RPMI7951 (cell line): ENCODE measurements around the gene NT5M. TPM values are rescaled to one million over a fixed set of nuclear protein-coding genes. Genes with fewer than 3 reads are reported as not detected.
"Not testable (repeated sequence)": the region's sequence is repeated elsewhere in the genome, so short reads cannot be mapped to it uniquely, and the experiment has no call there.

ENCODE experiments used
- DNase-seq: peaks from one replicate; pipeline ENCODE4 v3.0.0-alpha.2; 2012; ENCODE audit warnings: low read depth
- total RNA-seq: library from RNA; depleted of rRNA; stranded (reverse); fragments of >200 nt; shearing (Covaris generic); gene quantifications from 2 replicates; pipeline ENCODE4 v1.2.3, GENCODE V29; 2014; rRNA removed

Gene NT5M
- 2.4 and 4.0 TPM in 2 replicates for total RNA-seq

DNA sequence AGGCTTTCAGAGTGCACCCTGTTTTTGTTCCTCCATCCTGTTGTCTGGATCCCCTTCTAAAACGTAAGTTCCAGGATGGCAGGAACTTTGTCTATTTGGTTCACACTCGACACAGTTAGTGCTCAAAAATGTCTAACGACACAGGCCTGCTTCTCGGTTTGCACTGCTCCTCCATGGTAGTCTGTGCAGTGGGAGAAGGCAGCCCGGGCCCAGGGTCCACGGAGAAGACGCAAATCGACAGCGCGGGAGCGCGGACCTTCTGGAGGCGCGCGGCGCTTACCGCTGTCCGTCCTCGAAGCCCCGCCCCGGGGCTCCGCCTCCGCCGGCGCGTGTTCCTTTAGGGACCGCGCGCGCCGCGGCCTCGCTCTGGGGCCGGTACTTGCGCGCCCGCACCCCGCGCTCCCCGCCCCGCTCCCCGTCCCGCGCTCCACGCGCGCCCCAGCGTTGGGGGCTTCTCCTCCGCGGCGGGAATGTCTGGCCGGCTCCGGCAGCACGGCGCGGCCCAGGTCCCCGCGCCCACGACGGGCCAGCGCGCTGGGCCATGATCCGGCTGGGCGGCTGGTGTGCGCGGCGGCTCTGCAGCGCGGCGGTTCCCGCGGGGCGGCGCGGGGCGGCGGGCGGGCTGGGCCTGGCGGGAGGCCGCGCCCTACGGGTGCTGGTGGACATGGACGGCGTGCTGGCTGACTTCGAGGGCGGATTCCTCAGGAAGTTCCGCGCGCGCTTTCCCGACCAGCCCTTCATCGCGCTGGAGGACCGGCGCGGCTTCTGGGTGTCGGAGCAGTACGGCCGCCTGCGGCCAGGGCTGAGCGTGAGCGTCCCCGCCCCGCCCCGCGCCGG lies at the start of gene NT5M:
TSS of gene NT5M (plus strand) at position 364 of the 837 bp plus-strand sequence. CDS start at position 542, 178 bp downstream.
- DNase-seq, result peak; percentile 67

DNA sequence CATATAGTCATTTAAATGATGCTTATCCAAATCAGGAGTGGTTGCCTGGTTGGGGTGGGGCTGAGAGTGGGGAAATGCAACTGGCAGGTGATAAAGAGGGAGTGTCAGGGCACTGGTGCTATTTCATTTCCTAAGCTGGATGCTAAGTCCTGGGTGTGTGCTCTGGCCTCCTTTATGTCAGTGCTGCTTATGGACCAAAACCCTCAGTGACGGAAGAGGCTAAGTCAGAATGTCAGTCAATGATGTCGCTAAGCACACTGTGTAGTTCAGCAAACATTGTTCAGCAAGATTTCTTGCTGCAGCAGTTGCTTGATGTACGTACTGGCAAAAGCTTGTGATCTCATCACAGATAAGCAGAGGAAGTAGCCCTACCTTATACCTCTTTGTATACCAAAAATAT lies 49.8 kb upstream of the NT5M start:
- DNase-seq, result no peak

DNA sequence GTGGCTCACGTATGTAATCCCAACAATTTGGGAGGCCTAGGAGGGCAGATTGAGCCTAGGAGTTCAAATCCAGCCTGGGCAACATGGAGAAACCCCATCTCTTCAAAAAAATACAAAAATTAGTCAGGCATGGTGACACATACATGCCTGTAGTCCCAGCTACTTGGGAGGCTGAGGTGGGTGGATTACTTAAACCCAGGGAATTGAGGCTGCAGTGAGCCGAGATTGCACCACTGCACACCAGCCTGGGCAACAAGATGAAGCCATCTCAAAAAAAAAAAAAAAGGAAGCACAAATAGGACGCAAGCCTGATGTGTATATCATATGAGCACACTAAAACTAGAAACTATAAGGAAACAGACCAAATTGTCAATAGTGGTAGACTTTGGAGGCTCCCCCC lies 49.1 kb upstream of the NT5M start:
- DNase-seq, result no peak

DNA sequence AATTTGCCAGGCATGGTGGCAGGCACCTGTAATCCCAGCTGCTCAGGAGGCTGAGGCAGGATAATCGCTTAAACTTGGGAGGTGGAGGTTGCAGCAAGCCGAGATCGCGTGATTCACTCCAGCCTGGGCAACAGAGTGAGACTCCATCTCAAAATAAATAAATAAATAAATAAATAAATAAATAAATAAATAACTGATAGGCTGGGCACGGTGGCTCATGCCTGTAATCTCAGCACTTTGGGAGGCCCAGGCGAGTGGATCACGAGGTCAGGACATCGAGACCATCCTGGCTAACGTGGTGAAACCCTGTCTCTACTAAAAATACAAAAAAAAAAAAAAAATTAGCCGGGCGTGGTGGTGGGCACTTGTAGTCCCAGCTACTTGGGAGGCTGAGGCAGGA lies 47.5 kb upstream of the NT5M start:
- DNase-seq, result not testable (repeated sequence)

DNA sequence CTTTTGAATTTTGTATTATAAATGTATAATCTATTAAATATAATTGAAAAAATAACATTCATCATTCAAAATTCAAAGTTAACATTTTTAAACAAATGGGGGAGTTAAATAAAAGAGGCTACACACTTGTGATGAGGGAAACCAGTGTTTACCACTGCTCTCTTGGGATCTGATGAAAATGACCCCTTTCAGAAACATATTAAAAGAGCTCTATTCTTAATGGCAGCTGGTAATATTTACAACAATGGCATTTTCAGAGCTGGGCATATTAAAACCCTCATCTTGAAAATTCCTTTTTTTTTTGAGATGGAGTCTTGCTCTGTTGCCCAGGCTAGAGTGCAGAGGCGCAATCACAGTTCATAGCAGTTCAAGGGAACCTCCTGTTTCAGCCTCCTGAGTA lies 46.9 kb upstream of the NT5M start:
- no peak for DNase-seq

DNA sequence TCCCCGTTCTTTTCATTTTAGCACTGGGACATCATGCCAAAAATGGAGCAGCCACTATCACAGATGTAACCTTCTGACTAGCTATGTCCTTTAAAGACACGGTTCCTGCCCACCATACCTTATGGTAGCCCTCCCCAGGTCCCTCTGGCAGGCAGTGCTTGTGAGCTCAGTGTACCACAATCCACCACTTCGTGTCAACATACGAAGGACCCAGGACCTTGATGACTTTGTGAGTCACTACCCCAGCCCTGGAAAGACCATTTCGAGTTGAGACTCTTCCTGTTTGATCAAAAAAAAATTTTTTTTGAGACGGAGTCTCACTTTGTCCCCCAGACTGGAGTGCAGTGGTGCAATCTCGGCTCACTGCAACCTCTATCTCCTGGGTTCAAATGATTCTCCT lies 45.2 kb upstream of the NT5M start:
- no peak for DNase-seq

DNA sequence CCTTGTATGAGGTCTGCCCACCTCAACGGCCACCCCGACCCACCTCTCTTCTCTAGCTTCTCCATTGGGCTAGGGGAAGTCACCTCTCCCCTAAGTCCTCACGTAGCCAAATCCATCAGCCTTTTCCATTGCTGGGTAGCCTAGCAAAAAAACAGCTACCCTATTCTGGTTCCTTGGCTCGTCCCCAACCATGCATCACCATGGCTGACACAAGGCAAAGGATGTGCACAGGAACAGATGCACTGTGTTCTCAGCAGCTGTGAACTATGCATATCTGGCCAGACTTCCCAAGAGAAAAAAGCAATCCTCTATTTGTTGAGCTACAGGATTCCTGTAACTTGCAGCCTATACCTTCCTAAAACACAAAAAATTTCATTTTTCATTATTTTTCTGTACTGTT lies 44.2 kb upstream of the NT5M start:
- no peak for DNase-seq

DNA sequence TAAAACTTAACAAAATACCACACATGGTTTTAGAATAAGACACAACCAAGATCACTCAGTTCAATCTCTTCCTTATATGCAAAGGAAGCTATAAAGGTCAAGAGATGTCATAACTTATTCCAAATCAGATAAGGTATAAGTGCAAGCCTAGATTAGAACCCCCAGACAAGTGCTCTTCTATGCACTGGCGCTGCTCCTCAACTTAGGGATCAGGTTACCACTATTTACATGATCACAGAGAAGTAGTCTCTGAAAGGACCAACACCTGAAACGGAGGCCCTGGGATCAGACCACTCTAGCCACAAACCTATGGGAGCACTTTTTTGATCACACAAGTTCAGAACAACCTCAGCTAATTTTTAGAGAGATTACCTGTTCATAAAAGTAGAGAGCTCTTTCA lies 38.7 kb upstream of the NT5M start:
- no peak for DNase-seq

DNA sequence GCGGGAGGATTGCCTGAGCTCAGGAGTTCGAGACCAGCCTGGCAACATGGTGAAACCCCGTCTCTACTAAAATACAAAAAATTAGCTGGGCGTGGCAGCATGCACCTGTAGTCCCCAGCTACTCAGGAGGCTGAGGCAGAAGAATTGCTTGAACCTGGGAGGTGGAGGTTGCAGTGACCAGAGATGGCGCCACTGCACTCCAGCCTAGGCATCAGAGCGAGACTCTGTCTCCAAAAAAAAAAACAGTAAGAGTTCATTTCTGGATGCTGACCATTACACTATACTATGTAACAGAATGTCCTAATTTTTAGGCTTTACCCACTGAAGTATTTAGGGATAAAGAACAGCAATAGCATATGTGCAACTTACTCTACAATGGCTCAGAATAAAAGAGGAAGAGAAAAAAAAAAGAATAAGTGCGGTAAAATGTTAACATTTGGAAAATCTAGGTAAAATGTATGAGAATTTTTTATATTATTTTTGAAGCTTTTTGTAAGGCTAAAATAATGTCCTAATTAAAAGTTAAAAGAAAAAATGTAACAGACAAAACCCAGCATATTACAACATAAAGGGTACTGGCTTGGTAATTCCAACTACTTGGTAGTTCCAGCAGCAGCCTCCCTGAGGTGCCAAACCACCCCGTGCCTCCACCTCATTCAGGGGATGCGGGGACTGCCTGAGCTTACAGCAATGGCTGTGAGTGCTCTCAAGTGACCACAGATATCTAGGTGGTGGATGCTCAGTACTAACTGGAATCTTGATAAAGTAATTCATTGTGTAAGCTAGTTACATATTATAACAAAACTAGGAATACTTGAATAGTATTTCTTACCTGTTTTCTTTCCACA lies 33.0 kb upstream of the NT5M start:
- DNase-seq, result no peak

DNA sequence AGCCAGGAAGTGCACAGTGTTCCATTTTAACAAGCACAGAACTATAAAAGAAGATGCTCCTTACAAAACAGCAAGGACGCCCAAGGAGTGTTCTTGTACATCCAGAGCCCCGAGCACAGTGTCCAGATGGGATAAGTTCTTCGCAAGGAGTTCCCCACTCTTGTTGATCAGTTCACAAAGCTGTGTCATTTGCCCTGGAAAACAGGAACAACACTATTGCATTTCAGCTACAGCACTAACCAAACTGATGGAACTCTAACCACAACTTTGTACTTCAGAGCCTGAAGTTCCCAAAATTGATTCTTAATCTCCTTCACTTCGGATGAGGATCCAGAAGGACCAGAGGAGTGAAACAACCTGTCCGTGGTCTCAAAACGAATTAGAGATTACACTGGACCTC lies 27.2 kb upstream of the NT5M start:
- no peak for DNase-seq

DNA sequence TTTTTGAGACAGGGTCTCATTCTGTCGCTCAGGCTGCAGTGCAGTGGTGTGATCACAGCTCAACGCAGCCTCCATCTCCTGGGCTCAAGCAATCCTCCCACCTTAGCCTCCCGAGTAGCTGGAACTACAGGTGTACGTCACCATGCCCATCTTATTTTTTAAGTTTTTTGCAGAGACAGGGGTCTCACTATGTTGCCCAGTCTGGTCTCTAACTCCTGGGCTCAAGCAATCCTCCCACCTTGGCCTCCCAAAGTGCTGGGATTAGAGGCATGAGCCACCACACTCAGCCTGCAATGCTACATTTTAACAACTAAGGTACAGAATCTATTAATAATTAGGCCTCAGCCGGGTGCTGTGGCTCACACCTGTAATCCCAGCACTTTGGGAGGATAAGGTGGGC lies 25.7 kb upstream of the NT5M start:
- not testable (repeated sequence) for DNase-seq

DNA sequence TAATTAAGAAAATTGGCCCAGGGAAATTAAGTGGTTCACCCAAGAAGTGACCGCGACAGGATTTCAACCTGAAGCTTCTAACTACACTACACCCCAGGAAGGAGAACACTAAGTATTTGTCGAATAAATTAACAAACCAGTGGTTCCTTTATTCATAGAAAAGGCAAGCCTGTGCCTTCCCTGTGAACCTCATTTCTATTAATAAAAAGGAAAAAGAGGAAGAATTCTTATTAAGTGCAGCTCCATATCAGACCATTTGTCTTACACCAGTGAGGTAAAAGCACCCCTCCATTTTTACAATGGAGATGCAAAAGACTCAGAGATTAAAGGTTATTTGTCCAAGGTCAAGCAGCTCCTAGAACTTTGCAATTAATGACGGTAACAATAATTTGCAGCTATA lies 23.9 kb upstream of the NT5M start:
- no peak for DNase-seq

DNA sequence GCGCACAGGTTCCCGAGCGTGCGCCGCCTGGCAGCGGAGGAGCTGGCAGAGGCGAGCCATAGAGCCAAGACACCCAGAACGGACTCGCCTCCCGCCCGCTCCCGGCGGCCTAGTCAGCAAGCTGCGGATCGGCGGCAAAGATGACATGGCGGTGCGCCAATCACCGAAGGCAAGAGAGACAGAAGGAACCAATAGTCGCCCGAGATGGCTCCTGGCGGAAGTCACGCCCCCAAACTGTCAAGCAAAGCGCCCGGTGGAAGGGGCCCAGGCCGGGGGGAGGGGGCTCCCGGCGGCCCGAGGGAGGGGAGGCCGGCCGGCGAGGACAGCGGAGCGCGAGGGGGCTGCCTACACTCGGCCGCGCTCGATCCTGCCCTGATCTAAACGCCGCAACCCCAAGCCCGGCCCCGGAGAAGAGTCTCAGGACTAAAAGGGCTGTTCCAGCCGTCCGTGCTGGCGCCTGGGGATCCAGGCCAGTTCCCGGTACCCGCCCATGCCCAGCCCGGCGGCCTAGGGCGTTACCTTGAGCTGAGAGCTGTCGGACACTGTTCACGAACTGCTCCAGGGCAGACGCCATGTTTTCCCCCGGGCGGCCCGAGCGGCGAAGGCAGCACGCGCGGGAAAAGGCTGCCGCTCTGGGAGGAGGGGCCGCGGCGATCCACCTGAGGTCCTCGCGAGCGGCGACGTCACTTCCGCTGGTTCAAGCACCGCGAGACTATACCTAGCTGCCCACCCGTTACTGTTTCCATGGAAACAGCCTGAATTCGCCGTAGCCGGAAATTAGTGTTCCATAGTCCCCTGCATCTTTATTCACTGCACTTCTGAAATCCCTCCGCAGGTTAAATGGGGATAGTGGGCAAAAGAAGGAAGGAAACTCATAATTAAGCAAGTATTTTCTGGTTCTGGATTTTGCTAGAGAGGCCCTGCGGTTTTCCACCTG lies 22.3 kb upstream of the NT5M start, which contains the start of gene COPS3:
TSS of gene COPS3 (minus strand) at position 634 of the 937 bp plus-strand sequence. CDS start at position 574, 60 bp downstream.
- peak; percentile 94 for DNase-seq

DNA sequence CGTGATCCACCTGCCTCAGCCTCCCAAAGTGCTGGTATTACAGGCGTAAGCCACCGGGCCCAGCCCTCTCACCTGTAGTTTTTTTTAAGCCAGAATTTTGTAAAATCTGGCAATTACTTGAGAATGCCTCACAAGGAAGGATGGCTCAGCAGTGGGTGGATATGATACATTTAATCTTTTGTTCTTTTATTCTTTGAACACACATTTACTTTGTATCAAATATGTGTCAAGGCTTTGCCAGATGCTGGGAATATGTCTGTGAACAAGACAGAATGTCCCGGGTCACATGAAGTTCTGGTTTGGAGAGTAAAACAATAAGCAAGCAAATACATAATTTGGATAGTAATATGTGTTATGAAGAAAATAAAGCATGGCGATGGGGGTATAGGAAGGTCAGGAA lies 17.2 kb upstream of the NT5M start:
- DNase-seq, result no peak

DNA sequence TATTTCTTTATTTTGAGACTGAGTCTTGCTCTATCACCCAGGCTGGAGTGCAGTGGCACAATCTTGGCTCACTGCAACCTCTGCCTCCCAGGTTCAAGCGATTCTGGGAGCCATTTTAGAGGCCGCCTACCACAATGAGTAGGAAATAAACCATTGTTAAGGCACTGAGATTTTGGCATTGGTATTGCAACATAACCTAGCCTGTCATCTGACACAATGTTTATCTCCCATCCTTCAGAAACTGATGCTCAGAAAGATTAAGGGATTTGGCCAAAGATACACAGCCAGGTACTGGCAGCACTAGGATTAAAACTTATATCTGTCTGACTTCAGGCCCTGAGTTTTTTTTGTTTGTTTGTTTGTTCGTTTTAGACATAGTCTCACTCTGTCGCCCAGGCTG lies 14.1 kb upstream of the NT5M start:
- no peak for DNase-seq

DNA sequence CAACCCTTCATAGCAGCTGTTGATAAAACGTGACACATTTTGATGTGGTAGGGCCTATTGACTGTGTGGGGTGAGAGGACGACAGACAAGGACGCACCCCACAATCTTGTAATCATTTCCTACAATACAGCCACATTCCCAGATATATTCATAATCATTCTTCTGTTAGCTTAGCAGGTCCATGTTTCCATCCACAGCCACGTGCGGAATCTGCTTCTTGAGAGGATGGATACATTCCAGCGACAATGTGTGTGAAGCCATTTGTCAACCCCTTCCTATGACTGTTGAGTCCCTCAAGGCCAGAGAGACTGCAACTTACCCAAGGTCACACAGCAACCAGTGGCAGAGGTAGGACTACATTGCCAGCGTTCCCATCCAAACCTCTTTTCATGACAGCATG lies 13.5 kb upstream of the NT5M start:
- no peak for DNase-seq

DNA sequence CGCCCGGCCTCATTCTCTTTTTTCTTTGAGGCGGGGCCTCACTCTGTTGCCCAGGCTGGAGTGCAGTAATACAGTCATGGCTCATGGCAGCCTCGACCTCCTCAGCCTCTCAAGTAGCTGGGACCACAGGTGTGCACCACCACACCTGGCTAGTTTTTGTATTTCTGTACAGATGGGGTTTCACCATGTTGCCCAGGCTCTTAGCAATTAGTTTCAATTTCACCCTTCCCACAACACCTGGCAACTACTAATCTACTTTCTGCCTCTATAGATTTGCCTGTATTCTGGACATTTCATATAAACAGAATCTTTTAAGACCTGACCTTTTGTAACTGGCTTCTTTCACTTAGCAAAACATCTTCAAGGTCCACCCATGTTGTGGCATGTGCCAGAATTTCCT lies 8.0 kb upstream of the NT5M start:
- DNase-seq, result no peak

DNA sequence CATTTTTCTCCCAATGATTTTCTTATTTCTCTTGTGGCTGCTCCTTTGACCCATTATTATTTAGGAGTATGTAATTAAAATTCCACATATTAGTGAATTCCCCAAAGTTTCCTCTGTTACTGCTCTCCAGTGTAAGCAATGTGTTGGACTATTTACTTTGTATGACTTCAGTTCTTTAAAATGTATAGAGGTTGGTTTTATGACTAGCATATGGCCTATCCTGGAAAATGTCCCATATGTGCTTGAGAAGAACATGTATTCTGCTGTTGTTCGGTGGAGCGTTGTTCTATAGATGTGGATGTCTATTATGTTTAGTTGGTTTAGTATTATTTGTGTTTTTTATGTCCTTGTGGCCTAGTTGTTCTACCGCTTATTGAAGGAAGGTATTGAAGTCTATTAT lies 6.0 kb upstream of the NT5M start:
- no peak for DNase-seq

DNA sequence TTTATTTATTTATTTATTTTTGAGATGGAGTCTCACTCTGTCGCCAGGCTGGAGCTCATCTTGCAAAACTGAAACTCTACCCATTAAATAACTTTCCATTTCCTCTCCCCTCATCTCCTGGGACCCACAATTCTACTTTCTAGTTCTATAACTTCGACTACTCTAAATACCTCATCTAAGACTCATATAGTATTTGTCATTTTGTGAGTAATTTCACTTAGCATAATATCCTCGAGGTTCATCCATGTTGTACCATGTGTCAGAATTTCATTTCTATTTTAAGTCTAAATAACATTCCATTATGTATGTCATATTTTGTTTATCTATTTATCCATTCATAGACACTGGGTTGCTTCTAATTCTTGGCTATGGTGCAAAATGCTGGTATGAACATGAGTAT lies 5.1 kb upstream of the NT5M start:
- DNase-seq, result no peak

DNA sequence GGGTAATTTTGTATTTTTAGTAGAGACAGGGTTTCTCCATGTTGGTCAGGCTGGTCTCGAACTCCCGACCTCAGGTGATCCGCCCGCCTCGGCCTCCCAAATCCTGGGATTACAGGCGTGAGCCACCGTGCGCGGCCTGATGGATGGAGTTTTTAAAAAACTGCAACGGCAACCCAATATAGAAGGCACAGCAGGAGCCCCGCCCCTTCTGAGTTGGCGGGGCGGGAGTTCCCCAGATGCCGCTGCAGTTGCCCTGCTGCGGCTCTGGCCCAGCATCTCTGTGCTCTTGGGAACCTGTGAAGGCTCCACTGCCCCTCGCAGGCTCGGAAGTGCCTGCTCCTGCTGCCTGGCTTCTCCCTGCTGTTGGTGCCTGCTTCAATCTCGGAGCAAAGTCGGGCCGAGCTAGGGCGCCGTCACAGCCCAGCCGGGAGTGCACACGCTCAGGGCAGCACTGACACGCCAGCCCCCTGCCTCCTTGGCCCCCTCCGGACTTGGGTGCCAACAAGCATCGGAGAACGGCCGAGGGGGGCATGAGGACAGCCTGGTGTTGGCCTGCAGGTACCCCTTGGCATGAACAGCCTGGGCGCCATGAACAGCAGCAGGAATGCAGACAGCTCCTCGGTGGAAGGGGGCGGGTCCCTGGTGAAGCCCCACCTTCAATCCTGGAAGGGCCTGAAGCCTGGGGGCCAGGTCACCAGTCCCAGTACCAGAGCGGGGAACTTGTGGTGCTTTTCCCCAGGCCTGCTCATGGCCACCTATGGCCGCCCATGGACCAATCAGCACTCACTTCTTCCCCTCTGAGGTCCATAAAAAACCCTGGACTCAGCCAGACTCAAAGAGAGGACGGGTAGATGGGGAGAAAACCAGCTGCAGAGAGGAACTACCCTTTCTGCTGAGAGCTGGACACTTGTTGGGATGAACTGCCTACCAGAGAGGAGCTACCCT lies 2.3 kb upstream of the NT5M start:
- DNase-seq, result peak; percentile 79

DNA sequence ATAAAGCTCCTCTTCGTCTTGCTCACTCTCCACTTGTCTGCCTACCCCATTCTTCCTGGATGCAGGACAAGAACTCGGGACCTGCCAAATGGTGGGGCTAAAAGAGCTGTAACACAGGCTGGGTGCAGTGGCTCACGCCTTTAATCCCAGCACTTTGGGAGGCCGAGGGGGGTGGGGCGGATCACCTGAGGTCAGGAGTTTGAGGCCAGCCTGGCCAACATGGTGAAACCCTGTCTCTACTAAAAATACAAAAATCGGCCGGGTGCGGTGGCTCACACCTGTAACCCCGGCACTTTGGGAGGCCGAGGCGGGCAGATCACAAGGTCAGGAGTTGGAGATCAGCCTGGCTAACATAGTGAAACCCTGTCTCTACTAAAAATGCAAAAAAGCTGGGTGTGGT lies 1.5 kb upstream of the NT5M start:
- DNase-seq, result not testable (repeated sequence)
